ENCODE results near the gene COX6B2. TPM values are rescaled to one million over a fixed set of nuclear protein-coding genes. Genes with fewer than 3 reads are reported as not detected.

Gene COX6B2
- polyA plus RNA-seq, 4 donors, result 0.76 to 1.8 (median 1.4) TPM

Other genes starting within 250 kb of the COX6B2 start
- 100 to 1,000 TPM in 2 of 4 donors, 10 to 100 TPM in 2; 58.7 to 123 (median 100) TPM for gene PPP1R12C, start 237.1 kb downstream of the COX6B2 start, polyA plus RNA-seq (ENCODE audit: insufficient read length in 4 of 4)
- 1 to 10 TPM; 2.7 to 7.7 (median 4.1) TPM for gene TNNT1, start 205.5 kb downstream of the COX6B2 start, polyA plus RNA-seq (ENCODE audit: insufficient read length in 4 of 4)
- gene TNNI3, start 197.0 kb downstream of the COX6B2 start, polyA plus RNA-seq (ENCODE audit: insufficient read length in 4 of 4), result 1 to 10 TPM; 3.3 to 6.6 (median 4.4) TPM
- 1 to 10 TPM; 5.1 to 10.0 (median 9.6) TPM for gene DNAAF3, start 188.1 kb downstream of the COX6B2 start, polyA plus RNA-seq (ENCODE audit: insufficient read length in 4 of 4)
- under 1 TPM; 0.07 to 0.71 (median 0.17) TPM for gene SYT5, start 174.4 kb downstream of the COX6B2 start, polyA plus RNA-seq (ENCODE audit: insufficient read length in 4 of 4)
- gene PTPRH, start 145.2 kb downstream of the COX6B2 start, polyA plus RNA-seq (ENCODE audit: insufficient read length in 4 of 4), result under 1 TPM; 0.06 to 0.17 (median 0.11) TPM
- 1 to 10 TPM; 2.4 to 7.4 (median 4.0) TPM for gene TMEM86B, start 126.0 kb downstream of the COX6B2 start, polyA plus RNA-seq (ENCODE audit: insufficient read length in 4 of 4)
- 10 to 100 TPM; 37.3 to 61.5 (median 51.1) TPM for gene PPP6R1, start 95.7 kb downstream of the COX6B2 start, polyA plus RNA-seq (ENCODE audit: insufficient read length in 4 of 4)
- 10 to 100 TPM; 26.0 to 51.5 (median 42.0) TPM for gene HSPBP1, start 74.6 kb downstream of the COX6B2 start, polyA plus RNA-seq (ENCODE audit: insufficient read length in 4 of 4)
- 10 to 100 TPM; 14.4 to 21.4 (median 15.9) TPM for gene BRSK1, start 70.7 kb downstream of the COX6B2 start, polyA plus RNA-seq (ENCODE audit: insufficient read length in 4 of 4)
- gene TMEM150B, start 29.4 kb downstream of the COX6B2 start, polyA plus RNA-seq (ENCODE audit: insufficient read length in 4 of 4), result 1 to 10 TPM; 1.0 to 1.7 (median 1.3) TPM
- 10 to 100 TPM; 13.5 to 36.8 (median 27.2) TPM for gene KMT5C, start 14.8 kb downstream of the COX6B2 start, polyA plus RNA-seq (ENCODE audit: insufficient read length in 4 of 4)
- gene GARIN5B, start 8.5 kb upstream of the COX6B2 start, polyA plus RNA-seq (ENCODE audit: insufficient read length in 4 of 4), result under 1 TPM; 0.08 to 0.49 (median 0.21) TPM
- gene IL11, start 15.7 kb upstream of the COX6B2 start, polyA plus RNA-seq (ENCODE audit: insufficient read length in 4 of 4), result 1 to 10 TPM; 1.0 to 2.6 (median 1.6) TPM
- gene TMEM190, start 22.1 kb upstream of the COX6B2 start, polyA plus RNA-seq (ENCODE audit: insufficient read length in 4 of 4), result under 1 TPM in 2 of 4 donors, not detected in 2; 0.40 to 0.76 TPM
- gene TMEM238, start 29.6 kb upstream of the COX6B2 start, polyA plus RNA-seq (ENCODE audit: insufficient read length in 4 of 4), result 1 to 10 TPM in 2 of 4 donors, under 1 TPM in 2; 0.18 to 2.4 (median 1.0) TPM
- 1,000 to 10,000 TPM in 3 of 4 donors, 100 to 1,000 TPM in 1; 826 to 1,568 (median 1,229) TPM for gene RPL28, start 31.2 kb upstream of the COX6B2 start, polyA plus RNA-seq (ENCODE audit: insufficient read length in 4 of 4)
- 10 to 100 TPM; 38.3 to 71.0 (median 48.0) TPM for gene UBE2S, start 53.1 kb upstream of the COX6B2 start, polyA plus RNA-seq (ENCODE audit: insufficient read length in 4 of 4)
- under 1 TPM; 0.16 to 0.38 (median 0.22) TPM for gene SHISA7, start 88.6 kb upstream of the COX6B2 start, polyA plus RNA-seq (ENCODE audit: insufficient read length in 4 of 4)
- 10 to 100 TPM; 33.8 to 59.3 (median 42.8) TPM for gene ISOC2, start 106.9 kb upstream of the COX6B2 start, polyA plus RNA-seq (ENCODE audit: insufficient read length in 4 of 4)
- gene C19orf85, start 110.0 kb upstream of the COX6B2 start, polyA plus RNA-seq (ENCODE audit: insufficient read length in 4 of 4), result not detected
- gene ZNF628, start 121.9 kb upstream of the COX6B2 start, polyA plus RNA-seq (ENCODE audit: insufficient read length in 4 of 4), result 1 to 10 TPM; 2.3 to 6.8 (median 4.4) TPM
- gene NAT14, start 130.5 kb upstream of the COX6B2 start, polyA plus RNA-seq (ENCODE audit: insufficient read length in 4 of 4), result 10 to 100 TPM; 41.9 to 74.3 (median 57.1) TPM
- gene SSC5D, start 133.7 kb upstream of the COX6B2 start, polyA plus RNA-seq (ENCODE audit: insufficient read length in 4 of 4), result 1 to 10 TPM; 1.4 to 3.1 (median 2.1) TPM
- gene SBK2, start 182.4 kb upstream of the COX6B2 start, polyA plus RNA-seq (ENCODE audit: insufficient read length in 4 of 4), result 1 to 10 TPM in 1 of 4 donors, under 1 TPM in 3; 0.51 to 1.5 (median 0.88) TPM
- under 1 TPM; 0.10 to 0.22 (median 0.13) TPM for gene SBK3, start 190.8 kb upstream of the COX6B2 start, polyA plus RNA-seq (ENCODE audit: insufficient read length in 4 of 4)
- 10 to 100 TPM in 3 of 4 donors, 1 to 10 TPM in 1; 9.8 to 26.1 (median 17.7) TPM for gene ZNF579, start 226.1 kb upstream of the COX6B2 start, polyA plus RNA-seq (ENCODE audit: insufficient read length in 4 of 4)
- 10 to 100 TPM; 15.7 to 28.9 (median 23.4) TPM for gene FIZ1, start 244.8 kb upstream of the COX6B2 start, polyA plus RNA-seq (ENCODE audit: insufficient read length in 4 of 4)
- gene ZNF524, start 245.6 kb upstream of the COX6B2 start, polyA plus RNA-seq (ENCODE audit: insufficient read length in 4 of 4), result 10 to 100 TPM in 2 of 4 donors, 1 to 10 TPM in 2; 5.3 to 14.8 (median 10.9) TPM

Data from left renal cortex interstitium (tissue), 4 donors.